Right atrium auricular region (tissue), 2 donors: ENCODE measurements around the gene LRGUK. TPM values are rescaled to one million over a fixed set of nuclear protein-coding genes. Genes with fewer than 3 reads are reported as not detected.

Experiments used
- DNase-seq: peaks from one replicate; pipeline ENCODE4 v3.0.0-alpha.2; 2019; ENCODE audit warnings: low spot score
- H3K27ac ChIP-seq, 2 donors: fragments of 200-600 bp; sonication (generic); 1 replicate in 1 of 2; 2 replicates in 1 of 2; pipeline ENCODE4 v1.5.1; 2016 to 2019
- H3K27me3 ChIP-seq, 2 donors: fragments of 200-600 bp; sonication (generic); one replicate each; pipeline versions ENCODE4 v1.5.1 to v1.6.0; 2017 to 2019
- H3K36me3 ChIP-seq: fragments of 200-600 bp; sonication (generic); one replicate; pipeline ENCODE4 v1.5.1; 2016
- H3K4me1 ChIP-seq, 2 donors: fragments of 200-600 bp; sonication (generic); one replicate each; pipeline versions ENCODE4 v1.5.1 to v1.6.0; 2017 to 2019
- H3K4me3 ChIP-seq, 2 donors: fragments of 200-600 bp; sonication (generic); 1 replicate in 1 of 2; 2 replicates in 1 of 2; pipeline ENCODE4 v1.5.1; 2017 to 2019; ENCODE audit warnings: mild to moderate bottlenecking in 1 of 2, moderate library complexity in 1 of 2
- H3K9me3 ChIP-seq, 2 donors: fragments of 200-600 bp; sonication (generic); one replicate each; pipeline ENCODE4 v1.5.1; 2019
- total RNA-seq, 2 donors: library from RNA; depleted of rRNA; stranded (reverse); fragments of >200 nt; gene quantifications; one replicate each; pipeline ENCODE4 v1.1.0, GENCODE V29; 2016
- TF ChIP-seq, protein P1 (sequence below), 2 donors: fragments of 200-600 bp; sonication (generic); IDR thresholded peaks; one replicate each; pipeline ENCODE4 v1.5.1; 2019; ENCODE audit warnings: antibody characterized with exemption in 2 of 2

Gene LRGUK
- total RNA-seq, 2 donors from 2014 or later: 0.11 TPM; not detected in 1

DNA sequence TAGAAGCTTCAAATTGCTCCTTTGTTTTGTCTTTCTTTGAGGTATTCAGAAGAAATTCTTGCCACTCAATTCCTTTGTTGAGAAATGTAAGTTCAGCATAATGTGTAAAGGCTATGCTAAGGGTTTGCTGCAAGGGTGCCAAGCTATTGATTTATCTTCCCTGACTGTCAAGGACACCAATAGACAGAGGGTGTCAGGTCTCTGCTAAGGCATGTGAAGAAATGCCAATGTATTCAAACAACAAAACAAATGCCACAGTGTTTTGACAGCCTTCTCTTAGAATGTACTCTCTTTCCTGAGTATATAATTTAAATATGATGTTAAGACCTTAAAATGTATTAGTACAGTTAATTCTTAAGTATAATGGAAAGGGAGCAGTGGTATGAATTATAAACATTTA is 62.4 kb downstream of the LRGUK start:
- H3K9me3 ChIP-seq: no peaks in the 10 kb centered on the region
- no peaks in the 10 kb centered on the region for H3K27me3 ChIP-seq
- H3K4me1 ChIP-seq: no peaks in the 10 kb centered on the region
- no peaks in the 10 kb centered on the region for H3K36me3 ChIP-seq
- H3K4me3 ChIP-seq: no peak overlapping the region
- no peak for DNase-seq
- TF ChIP-seq, protein P1, sequence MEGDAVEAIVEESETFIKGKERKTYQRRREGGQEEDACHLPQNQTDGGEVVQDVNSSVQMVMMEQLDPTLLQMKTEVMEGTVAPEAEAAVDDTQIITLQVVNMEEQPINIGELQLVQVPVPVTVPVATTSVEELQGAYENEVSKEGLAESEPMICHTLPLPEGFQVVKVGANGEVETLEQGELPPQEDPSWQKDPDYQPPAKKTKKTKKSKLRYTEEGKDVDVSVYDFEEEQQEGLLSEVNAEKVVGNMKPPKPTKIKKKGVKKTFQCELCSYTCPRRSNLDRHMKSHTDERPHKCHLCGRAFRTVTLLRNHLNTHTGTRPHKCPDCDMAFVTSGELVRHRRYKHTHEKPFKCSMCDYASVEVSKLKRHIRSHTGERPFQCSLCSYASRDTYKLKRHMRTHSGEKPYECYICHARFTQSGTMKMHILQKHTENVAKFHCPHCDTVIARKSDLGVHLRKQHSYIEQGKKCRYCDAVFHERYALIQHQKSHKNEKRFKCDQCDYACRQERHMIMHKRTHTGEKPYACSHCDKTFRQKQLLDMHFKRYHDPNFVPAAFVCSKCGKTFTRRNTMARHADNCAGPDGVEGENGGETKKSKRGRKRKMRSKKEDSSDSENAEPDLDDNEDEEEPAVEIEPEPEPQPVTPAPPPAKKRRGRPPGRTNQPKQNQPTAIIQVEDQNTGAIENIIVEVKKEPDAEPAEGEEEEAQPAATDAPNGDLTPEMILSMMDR (IDR thresholded peaks at IDR 0.05): no peak
- no peak overlapping the region for H3K27ac ChIP-seq

DNA sequence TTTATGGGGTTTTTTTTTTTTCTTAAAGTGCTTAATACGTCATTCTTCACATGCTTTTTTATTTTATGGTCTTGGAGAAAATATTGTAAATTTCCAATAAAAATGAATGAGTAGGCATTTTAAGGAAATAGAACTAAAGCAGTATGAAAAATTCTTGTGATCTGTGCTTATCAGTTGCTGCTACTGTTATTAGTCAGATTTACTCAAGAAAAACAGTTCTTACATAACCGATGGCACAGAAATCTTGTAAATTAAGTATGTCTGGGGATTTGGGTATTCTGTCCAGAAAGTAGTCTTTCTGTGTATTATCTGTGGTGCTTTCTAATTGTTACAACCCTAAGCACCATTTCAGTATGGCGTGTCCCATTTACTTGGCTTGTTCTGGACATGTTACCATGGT is 64.7 kb downstream of the LRGUK start:
- no peak overlapping the region for H3K4me3 ChIP-seq
- no peak overlapping the region for H3K27ac ChIP-seq
- TF ChIP-seq, protein P1 (IDR thresholded peaks at IDR 0.05): no peak
- DNase-seq: no peak
- no peaks in the 10 kb centered on the region for H3K9me3 ChIP-seq
- H3K27me3 ChIP-seq: no peaks in the 10 kb centered on the region
- H3K4me1 ChIP-seq: no peaks in the 10 kb centered on the region
- H3K36me3 ChIP-seq: no peaks in the 10 kb centered on the region

DNA sequence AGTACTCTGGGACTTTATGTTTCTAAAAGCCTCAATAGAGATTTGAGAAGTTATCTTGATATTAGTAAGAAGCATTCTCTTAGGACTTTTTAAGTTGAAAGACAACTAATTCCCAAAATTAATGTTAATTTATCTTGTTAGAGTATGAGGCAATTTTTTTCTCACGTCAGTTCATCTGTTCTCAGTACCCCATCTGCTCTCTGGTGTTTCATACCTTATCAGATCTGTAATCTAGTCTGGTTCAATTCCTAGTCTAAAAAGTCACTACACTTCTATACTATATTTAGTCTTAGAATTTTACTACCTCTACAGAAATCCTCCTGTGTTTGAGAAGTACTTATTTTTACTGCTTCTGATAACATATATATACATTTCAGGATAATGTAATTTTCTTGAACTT is 66.1 kb downstream of the LRGUK start:
- Histone ChIP-seq H3K9me3 (no peaks in the 10 kb centered on the region), H3K36me3 (no peaks in the 10 kb centered on the region), H3K27ac (no peak overlapping the region), H3K27me3 (no peaks in the 10 kb centered on the region), H3K4me1 (no peaks in the 10 kb centered on the region), H3K4me3 (no peak overlapping the region)
- TF ChIP-seq, protein P1 (IDR thresholded peaks at IDR 0.05): no peak
- DNase-seq: no peak

DNA sequence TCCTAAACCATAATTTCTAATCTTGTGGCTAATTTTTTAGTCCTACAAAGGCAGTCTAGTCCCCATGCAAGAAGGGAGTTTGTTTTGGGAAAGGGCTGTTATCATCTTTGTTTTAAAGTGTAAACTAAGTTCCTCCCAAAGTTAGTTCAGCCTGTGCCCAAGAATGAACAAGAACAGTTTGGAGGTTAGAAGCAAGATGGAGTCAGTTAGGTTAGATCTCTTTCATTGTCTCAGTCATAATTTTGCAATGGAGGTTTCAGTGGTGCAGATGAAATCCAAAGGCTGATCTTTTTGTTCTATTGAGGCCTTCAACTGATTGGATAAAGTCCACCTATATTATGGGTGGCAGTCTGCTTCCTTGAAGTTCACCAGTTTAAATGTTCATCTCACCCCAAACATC is 68.1 kb downstream of the LRGUK start:
- H3K36me3 ChIP-seq: no peaks in the 10 kb centered on the region
- no peaks in the 10 kb centered on the region for H3K27me3 ChIP-seq
- H3K4me1 ChIP-seq: no peaks in the 10 kb centered on the region
- DNase-seq: no peak
- H3K4me3 ChIP-seq: no peak overlapping the region
- H3K9me3 ChIP-seq: no peaks in the 10 kb centered on the region
- no peak overlapping the region for H3K27ac ChIP-seq
- TF ChIP-seq, protein P1 (IDR thresholded peaks at IDR 0.05): no peak

DNA sequence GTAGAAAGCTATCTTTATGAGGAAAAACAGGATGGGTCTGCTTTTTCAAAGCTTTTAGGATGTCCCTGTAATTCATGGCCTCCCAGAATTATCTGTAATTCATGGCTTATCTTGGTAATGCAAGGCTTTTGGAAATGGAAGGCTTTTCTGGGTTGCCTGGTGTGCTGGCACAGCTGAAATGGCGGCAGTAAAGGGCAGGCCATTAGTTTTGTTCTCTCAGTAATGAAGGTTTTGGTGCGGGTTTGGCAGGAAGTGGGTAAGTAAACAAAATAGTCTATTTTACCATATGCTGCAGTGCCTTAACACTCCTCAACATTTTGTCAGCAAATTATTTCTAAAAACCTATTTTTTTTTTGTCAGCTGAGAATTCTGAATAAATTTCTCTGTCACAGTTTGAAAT is 69.3 kb downstream of the LRGUK start:
- Histone ChIP-seq H3K9me3 (no peaks in the 10 kb centered on the region), H3K4me3 (no peak overlapping the region), H3K27ac (no peak overlapping the region), H3K36me3 (no peaks in the 10 kb centered on the region), H3K27me3 (no peaks in the 10 kb centered on the region), H3K4me1 (no peaks in the 10 kb centered on the region)
- TF ChIP-seq, protein P1 (IDR thresholded peaks at IDR 0.05): no peak
- no peak for DNase-seq

DNA sequence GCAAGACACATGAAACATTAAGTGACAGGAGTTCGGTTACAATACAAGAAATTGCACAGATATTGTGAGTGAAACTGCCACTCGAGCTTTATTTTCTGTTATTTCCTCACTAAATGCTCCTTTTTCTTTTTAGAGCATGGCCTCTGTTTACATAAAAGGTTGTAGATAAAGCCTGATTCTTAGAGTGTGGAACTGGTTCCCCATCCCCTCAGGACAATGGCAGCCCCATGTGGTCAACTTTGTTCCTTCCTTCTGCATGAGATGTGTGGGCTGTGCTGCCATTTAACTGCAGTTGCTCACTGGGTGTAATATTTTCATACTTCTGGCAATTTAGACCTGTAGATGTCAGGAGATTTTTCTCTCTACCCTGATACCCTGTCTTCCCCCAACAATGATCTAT is 70.2 kb downstream of the LRGUK start:
- DNase-seq: no peak
- no peaks in the 10 kb centered on the region for H3K9me3 ChIP-seq
- no peaks in the 10 kb centered on the region for H3K27me3 ChIP-seq
- no peaks in the 10 kb centered on the region for H3K36me3 ChIP-seq
- H3K27ac ChIP-seq: no peak overlapping the region
- H3K4me3 ChIP-seq: no peak overlapping the region
- H3K4me1 ChIP-seq: no peaks in the 10 kb centered on the region
- TF ChIP-seq, protein P1 (IDR thresholded peaks at IDR 0.05): no peak
